ENCODE data around the gene SLC29A3. TPM values are rescaled to one million over a fixed set of nuclear protein-coding genes. Genes with fewer than 3 reads are reported as not detected.
"Not testable (repeated sequence)": the region's sequence is repeated elsewhere in the genome, so short reads cannot be mapped to it uniquely, and the experiment has no call there.

SLC29A3 gene
- total RNA-seq, 2 donors from 2014 or later, result 2.0 to 2.1 TPM

- ATAC-seq, result no peak
- Mint-ChIP-seq H3K27ac (no peak overlapping the region), H3K9me3 (no peaks in the 10 kb centered on the region), H3K36me3 (no peaks in the 10 kb centered on the region)
- DNase-seq (ENCODE audit: low spot score in 2 of 2), result no peak
Observed at GRCh38 chr10:71293446-71294084, 25.5 kb upstream of the SLC29A3 start.

GRCh38 chr10:71294091-71294561 lies 24.9 kb upstream of the SLC29A3 start:
- DNase-seq (ENCODE audit: low spot score in 2 of 2), result no peak
- ATAC-seq, result no peak
- Mint-ChIP-seq H3K27ac (no peak overlapping the region), H3K9me3 (no peaks in the 10 kb centered on the region), H3K36me3 (no peaks in the 10 kb centered on the region)

- no peak for DNase-seq (ENCODE audit: low spot score in 2 of 2)
- ATAC-seq, result no peak
- H3K36me3 Mint-ChIP-seq, result no peaks in the 10 kb centered on the region
- no peaks in the 10 kb centered on the region for H3K9me3 Mint-ChIP-seq
- H3K27ac Mint-ChIP-seq, result no peak overlapping the region
Observed at GRCh38 chr10:71294856-71295255, 24.2 kb upstream of the SLC29A3 start.

GRCh38 chr10:71295641-71296040 lies 23.4 kb upstream of the SLC29A3 start:
- no peaks in the 10 kb centered on the region for H3K36me3 Mint-ChIP-seq
- no peak for ATAC-seq
- no peak for DNase-seq (ENCODE audit: low spot score in 2 of 2)

GRCh38 chr10:71296086-71296485 lies 23.0 kb upstream of the SLC29A3 start:
- no peak for DNase-seq (ENCODE audit: low spot score in 2 of 2)
- ATAC-seq, result no peak
- Mint-ChIP-seq H3K9me3 (no peaks in the 10 kb centered on the region), H3K27ac (peak overlapping the region in 1 of 2 donors; percentile 51), H3K36me3 (no peaks in the 10 kb centered on the region)

More at GRCh38 chr10:71295641-71296040, 23.4 kb upstream of the SLC29A3 start:
- no peak overlapping the region for H3K27ac Mint-ChIP-seq
- H3K9me3 Mint-ChIP-seq, result no peaks in the 10 kb centered on the region

- not testable (repeated sequence) for H3K36me3 Mint-ChIP-seq; H3K9me3 Mint-ChIP-seq; H3K27ac Mint-ChIP-seq; DNase-seq (ENCODE audit: low spot score in 2 of 2); ATAC-seq
Observed at GRCh38 chr10:71296811-71297210, 22.2 kb upstream of the SLC29A3 start.

GRCh38 chr10:71297343-71297742 lies 21.7 kb upstream of the SLC29A3 start:
- ATAC-seq, result no peak
- Mint-ChIP-seq H3K9me3 (no peaks in the 10 kb centered on the region), H3K27ac (no peak overlapping the region), H3K36me3 (no peaks in the 10 kb centered on the region)
- no peak for DNase-seq (ENCODE audit: low spot score in 2 of 2)

- no peak overlapping the region for H3K27ac Mint-ChIP-seq
- ATAC-seq, result no peak
- H3K9me3 Mint-ChIP-seq, result no peaks in the 10 kb centered on the region
- DNase-seq (ENCODE audit: low spot score in 2 of 2), result no peak
- no peaks in the 10 kb centered on the region for H3K36me3 Mint-ChIP-seq
Observed at GRCh38 chr10:71299071-71299785, 19.8 kb upstream of the SLC29A3 start.

- ATAC-seq (no peak), DNase-seq (ENCODE audit: low spot score in 2 of 2) (no peak)
- Mint-ChIP-seq H3K27ac (no peak overlapping the region), H3K9me3 (no peaks in the 10 kb centered on the region), H3K36me3 (no peaks in the 10 kb centered on the region)
Observed at GRCh38 chr10:71300555-71301370, 18.3 kb upstream of the SLC29A3 start.

- DNase-seq (ENCODE audit: low spot score in 2 of 2) (no peak), ATAC-seq (no peak)
- no peaks in the 10 kb centered on the region for H3K9me3 Mint-ChIP-seq
- no peaks in the 10 kb centered on the region for H3K36me3 Mint-ChIP-seq
- H3K27ac Mint-ChIP-seq, result no peak overlapping the region
Observed at GRCh38 chr10:71301371-71301916, 17.6 kb upstream of the SLC29A3 start.

GRCh38 chr10:71302451-71302850 lies 16.6 kb upstream of the SLC29A3 start:
- Mint-ChIP-seq H3K27ac (no peak overlapping the region), H3K9me3 (no peaks in the 10 kb centered on the region), H3K36me3 (no peaks in the 10 kb centered on the region)
- DNase-seq (ENCODE audit: low spot score in 2 of 2), result no peak
- ATAC-seq, result no peak

GRCh38 chr10:71302874-71303568 lies 16.0 kb upstream of the SLC29A3 start:
- no peaks in the 10 kb centered on the region for H3K9me3 Mint-ChIP-seq
- H3K27ac Mint-ChIP-seq, result no peak overlapping the region
- H3K36me3 Mint-ChIP-seq, result no peaks in the 10 kb centered on the region
- DNase-seq (ENCODE audit: low spot score in 2 of 2) (no peak), ATAC-seq (peak; percentile 57 to 59)

- DNase-seq (ENCODE audit: low spot score in 2 of 2) (no peak), ATAC-seq (no peak)
- no peaks in the 10 kb centered on the region for H3K9me3 Mint-ChIP-seq
- no peak overlapping the region for H3K27ac Mint-ChIP-seq
- H3K36me3 Mint-ChIP-seq, result no peaks in the 10 kb centered on the region
Observed at GRCh38 chr10:71303569-71303907, 15.5 kb upstream of the SLC29A3 start.

- H3K27ac Mint-ChIP-seq, result no peak overlapping the region
- ATAC-seq (no peak), DNase-seq (ENCODE audit: low spot score in 2 of 2) (no peak)
- H3K36me3 Mint-ChIP-seq, result no peaks in the 10 kb centered on the region
- H3K9me3 Mint-ChIP-seq, result no peaks in the 10 kb centered on the region
Observed at GRCh38 chr10:71304914-71305313, 14.1 kb upstream of the SLC29A3 start.

- DNase-seq (ENCODE audit: low spot score in 2 of 2) (no peak), ATAC-seq (no peak)
- Mint-ChIP-seq H3K9me3 (no peaks in the 10 kb centered on the region), H3K36me3 (no peaks in the 10 kb centered on the region), H3K27ac (no peak overlapping the region)
Observed at GRCh38 chr10:71306979-71307378, 12.1 kb upstream of the SLC29A3 start.

GRCh38 chr10:71307469-71308085 lies 11.5 kb upstream of the SLC29A3 start:
- H3K36me3 Mint-ChIP-seq, result no peaks in the 10 kb centered on the region
- peak overlapping the region in 1 of 2 donors; percentile 37 for H3K27ac Mint-ChIP-seq
- no peaks in the 10 kb centered on the region for H3K9me3 Mint-ChIP-seq
- ATAC-seq (no peak), DNase-seq (ENCODE audit: low spot score in 2 of 2) (no peak)
